K562 (cell line): ENCODE measurements around the gene F12. TPM values are rescaled to one million over a fixed set of nuclear protein-coding genes. Genes with fewer than 3 reads are reported as not detected.
A peak's percentile ranks its signal among the peaks of the same experiment; 100 is the strongest.

Experiments used
- ATAC-seq: fragments of 200-7000 bp; cut with Tn5 transposase; 3 replicates; pipeline ENCODE4 v1.9.1; 2020; ENCODE audit warnings: moderate library complexity
- BruUV-seq: library from RNA; stranded (reverse); fragments of 400-500 nt; replicated peaks from 2 replicates; lab custom pipeline; 2021; lab: Mats Ljungman, UMichigan
- CTCF ChIA-PET: fragments of 300-600 bp; formaldehyde crosslinking; extraction: SDS; loops from one replicate; lab custom pipeline; 2021; ENCODE audit warnings: low intra/inter-chr PET ratio; lab: Yijun Ruan, JAX
- POLR2A ChIA-PET: fragments of 300-600, 350-650 bp; sonication (Branson Sonifier 250); formaldehyde crosslinking; extraction: SDS; loops from one replicate; lab custom pipeline; 2021; ENCODE audit warnings: antibody characterized with exemption, inconsistent platforms; lab: Yijun Ruan, JAX
- DNase-seq, 4 experiments: peaks; one replicate each; pipeline versions ENCODE4 v3.0.0 to v3.0.0-alpha.2; 2011 to 2018; ENCODE audit warnings: low spot score in 3 of 4, mixed read lengths in 3 of 4; ENCODE audit errors: extremely low read depth in 1 of 4
- FAIRE-seq: peaks from 2 replicates; lab custom pipeline; 2011; peaks lifted over from hg19 to GRCh38; lab: Jason Lieb, UNC
- H2AFZ ChIP-seq: 2 replicates; pipeline ENCODE4 v1.6.0; 2011; ENCODE audit warnings: low read depth, low read length, control low read depth, inconsistent platforms
- H3K27ac ChIP-seq: fragments of 200-600 bp; 3 replicates; pipeline ENCODE4 v1.8.0; 2011; ENCODE audit warnings: low read depth, mild to moderate bottlenecking, control low read depth, inconsistent platforms, low read length, moderate library complexity, mixed read lengths; ENCODE audit errors: extremely low read depth
- H3K27me3 ChIP-seq, 2 experiments: fragments of 300-600 bp in 1 of 2; 2 replicates in 1 of 2; 3 replicates in 1 of 2; pipeline versions ENCODE4 v1.6.0 to v1.8.0; 2011; ENCODE audit warnings: inconsistent platforms in 2 of 2, low read length in 2 of 2, mild to moderate bottlenecking in 1 of 2, mixed read lengths in 1 of 2, moderate library complexity in 1 of 2; ENCODE audit not compliant: control insufficient read depth in 2 of 2, insufficient read depth in 2 of 2
- H3K36me3 ChIP-seq: fragments of 300-600 bp; 3 replicates; pipeline ENCODE4 v1.8.0; 2011; ENCODE audit warnings: mild to moderate bottlenecking, low read length, inconsistent platforms; ENCODE audit not compliant: control insufficient read depth, insufficient read depth
- H3K4me1 ChIP-seq, 2 experiments: fragments of 200-600 bp in 1 of 2; replicated peaks in 1 of 2; 2 replicates in 1 of 2; 3 replicates in 1 of 2; pipeline versions ENCODE4 v1.5.1 to v1.8.0; 2011; ENCODE audit warnings: inconsistent platforms in 2 of 2, low read length in 2 of 2, mild to moderate bottlenecking in 1 of 2, mixed read lengths in 1 of 2, moderate library complexity in 1 of 2; ENCODE audit not compliant: control insufficient read depth in 2 of 2, insufficient read depth in 2 of 2
- H3K4me2 ChIP-seq: 2 replicates; pipeline ENCODE4 v1.6.1; 2011; ENCODE audit warnings: low read length, control low read depth, inconsistent platforms, mixed read lengths; ENCODE audit not compliant: insufficient read depth
- H3K4me3 ChIP-seq: fragments of 200-600 bp; sonication (generic), shearing (Covaris generic); 2 replicates; pipeline ENCODE4 v1.5.1; 2016; ENCODE audit warnings: control low read depth, inconsistent platforms
- H3K79me2 ChIP-seq: fragments of 200-600 bp; 3 replicates; pipeline ENCODE4 v1.8.0; 2011; ENCODE audit warnings: low read length, inconsistent platforms; ENCODE audit not compliant: control insufficient read depth, insufficient read depth
- H3K9ac ChIP-seq, 2 experiments: 2 replicates each; pipeline versions ENCODE4 v1.6.0 to v1.6.1; 2011; ENCODE audit warnings: low read depth in 2 of 2, low read length in 2 of 2, control low read depth in 1 of 2, inconsistent platforms in 1 of 2, mild to moderate bottlenecking in 1 of 2, mixed read lengths in 1 of 2; ENCODE audit not compliant: insufficient read depth in 1 of 2
- H3K9me1 ChIP-seq: one replicate; pipeline ENCODE4 v1.6.0; 2011; ENCODE audit warnings: inconsistent platforms, mild to moderate bottlenecking, low read length, moderate library complexity; ENCODE audit not compliant: control insufficient read depth, insufficient read depth
- H3K9me3 ChIP-seq: replicated peaks from 2 replicates; pipeline ENCODE4 v1.5.1; 2011; ENCODE audit warnings: low read depth, low read length, inconsistent platforms; ENCODE audit not compliant: control insufficient read depth, insufficient read depth
- H4K20me1 ChIP-seq: replicated peaks from 2 replicates; pipeline ENCODE4 v1.6.1; 2011; ENCODE audit warnings: low read length, inconsistent platforms, mixed read lengths; ENCODE audit not compliant: control insufficient read depth, insufficient read depth
- BHLHE40 ChIP-seq: IDR thresholded peaks from 2 replicates; pipeline ENCODE4 v1.6.1; 2011; ENCODE audit warnings: low read length, improper control_type of control experiment
- HDAC1 ChIP-seq, 2 experiments: fragments of 450-650 bp; IDR thresholded peaks; 2 replicates each; pipeline ENCODE4 v1.6.1; 2016 to 2017; ENCODE audit warnings: inconsistent platforms in 1 of 2, mild to moderate bottlenecking in 1 of 2, moderate library complexity in 1 of 2
- HIVEP1 ChIP-seq: fragments of 250-450 bp; sonication (Bioruptor Pico); IDR thresholded peaks from 2 replicates; pipeline ENCODE4 v1.4.0; 2020; ENCODE audit warnings: mild to moderate bottlenecking
- TGIF2 ChIP-seq: sonication (generic); formaldehyde crosslinking; IDR thresholded peaks from 2 replicates; pipeline ENCODE4 v1.8.1; 2022; ENCODE audit warnings: mild to moderate bottlenecking, missing genetic modification reagents, moderate library complexity
- WHSC1 ChIP-seq: IDR thresholded peaks from one replicate; pipeline ENCODE4 v1.6.1; 2012; ENCODE audit warnings: low read length, control low read depth, inconsistent platforms
- ZNF165 ChIP-seq: fragments of 250-450 bp; sonication (Bioruptor Pico); IDR thresholded peaks from 2 replicates; pipeline ENCODE4 v1.4.0; 2020; ENCODE audit warnings: borderline replicate concordance
- ZNF57 ChIP-seq: fragments of 450-650 bp; formaldehyde crosslinking; IDR thresholded peaks from 2 replicates; pipeline ENCODE4 v1.4.0; 2020; ENCODE audit warnings: mild to moderate bottlenecking, moderate library complexity
- WGBS: fragments of 100-300 bp; shearing (Covaris generic); methylation state at CpG from one replicate; pipeline ENCODE4 v1.1.6; 2016; ENCODE audit warnings: low coverage, mixed read lengths; ENCODE audit not compliant: insufficient coverage; ENCODE audit errors: missing lambda C conversion rate; 5-methylcytosine and 5-hydroxymethylcytosine counted together
- in situ Hi-C: fragments of 300-500 bp; cut with MboI; formaldehyde crosslinking; loops from 4 replicates; pipeline ENCODE4 v1.15.0; 2018; ENCODE audit warnings: inconsistent platforms, mixed read lengths
- intact Hi-C: fragments of 100-400 bp; cut with micrococcal nuclease; formaldehyde crosslinking; loops from 2 replicates; pipeline ENCODE4 v1.14.2; 2022
- polyA plus RNA-seq, 8 experiments: library from polyadenylated mRNA; depleted of rRNA in 4 of 8; stranded (reverse) in 5 of 8; unstranded in 3 of 8; fragments of >200 nt; fragmentation: Nextera tagmentation in 2 of 8; fragmentation: Illumina TruSeq in 1 of 8; extraction: Ambion mirVana in 2 of 8; extraction: Trizol in 1 of 8; gene quantifications; 2 replicates each; pipeline versions ENCODE4 v1.2.1 to v1.2.3, GENCODE V29; 2011 to 2014; ENCODE audit warnings: inconsistent platforms in 1 of 8, missing spikeins in 1 of 8
- total RNA-seq, 7 experiments: library from RNA; depleted of rRNA in 6 of 7; stranded (reverse); fragments of >200 nt in 6 of 7; fragmentation: Illumina TruSeq in 2 of 7; extraction: Trizol in 2 of 7; gene quantifications; 2 replicates each; pipeline versions ENCODE4 v1.2.1 to v1.2.3, GENCODE V29; 2011 to 2021; ENCODE audit warnings: low replicate concordance in 1 of 7
- TF ChIP-seq, protein P1 (sequence below), 2 experiments: fragments of 450-650 bp; IDR thresholded peaks; 2 replicates each; pipeline ENCODE4 v1.6.1; 2016

The F12 gene
- total and polyA plus RNA-seq, 9 of the 15 experiments (the other 6 are each of a cell fraction or from before 2014, with no cell fraction given) = 0.59 to 18.3 (median 3.6) TPM

GRCh38 chr5:177362292-177362609 lies 47.1 kb downstream of the F12 start:
- H3K79me2 ChIP-seq = peaks cover under 1% of the 10 kb centered on the region; the same call in 2 of the 3 replicates
- peak overlapping the region; percentile 94 for H2AFZ ChIP-seq
- peak overlapping the region in 1 of 2 experiments; percentile 93; a peak in 2 of 4 replicates for H3K9ac ChIP-seq
- no peaks in the 10 kb centered on the region for H3K36me3 ChIP-seq
- CTCF ChIA-PET = no interaction called here
- no peaks in the 10 kb centered on the region for H3K27me3 ChIP-seq
- TF ChIP-seq, protein P1, sequence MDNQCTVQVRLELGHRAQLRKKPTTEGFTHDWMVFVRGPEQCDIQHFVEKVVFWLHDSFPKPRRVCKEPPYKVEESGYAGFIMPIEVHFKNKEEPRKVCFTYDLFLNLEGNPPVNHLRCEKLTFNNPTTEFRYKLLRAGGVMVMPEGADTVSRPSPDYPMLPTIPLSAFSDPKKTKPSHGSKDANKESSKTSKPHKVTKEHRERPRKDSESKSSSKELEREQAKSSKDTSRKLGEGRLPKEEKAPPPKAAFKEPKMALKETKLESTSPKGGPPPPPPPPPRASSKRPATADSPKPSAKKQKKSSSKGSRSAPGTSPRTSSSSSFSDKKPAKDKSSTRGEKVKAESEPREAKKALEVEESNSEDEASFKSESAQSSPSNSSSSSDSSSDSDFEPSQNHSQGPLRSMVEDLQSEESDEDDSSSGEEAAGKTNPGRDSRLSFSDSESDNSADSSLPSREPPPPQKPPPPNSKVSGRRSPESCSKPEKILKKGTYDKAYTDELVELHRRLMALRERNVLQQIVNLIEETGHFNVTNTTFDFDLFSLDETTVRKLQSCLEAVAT (IDR thresholded peaks at IDR 0.05) = peak in 1 of 2 experiments; percentile 53; a peak in 1 of 4 replicates
- TF ChIP-seq WHSC1 (no peak), BHLHE40 (no peak), HDAC1 (IDR thresholded peaks at IDR 0.05) (no peak), ZNF57 (CRISPR knock-in tag) (no peak), TGIF2 (CRISPR knock-in tag) (no peak), ZNF165 (CRISPR knock-in tag) (no peak), HIVEP1 (CRISPR knock-in tag) (no peak)
- peak overlapping the region; percentile 80; the same call in 1 of the 2 replicates for H3K4me2 ChIP-seq
- no peaks in the 10 kb centered on the region for H3K9me1 ChIP-seq
- POLR2A ChIA-PET = interaction anchor here (0.9 to 2.7 kb wide), 2 partner anchors 11 to 23 kb away, joined by 4 to 18 read pairs; partner anchors contain the start of gene LMAN2
- peaks cover 38 to 76% of the 10 kb centered on the region in 2 experiments for H3K4me1 ChIP-seq
- H3K9me3 ChIP-seq = no peaks in the 10 kb centered on the region
- in situ Hi-C loops (no loop called here), intact Hi-C loops (loop anchor here (10.0 kb wide), 1 partner anchor 247 kb away; no protein-coding TSS in a partner anchor)
- FAIRE-seq = no peak
- peak overlapping the region; percentile 67; the same call in 1 of the 3 replicates for H3K27ac ChIP-seq
- no peak for DNase-seq
- BruUV-seq = no TSS peak
- no peak overlapping the region for H3K4me3 ChIP-seq
- no peaks in the 10 kb centered on the region for H4K20me1 ChIP-seq
- no peak for ATAC-seq
- WGBS = 67% methylated on average over 8 of the region's 8 CpGs
